ENCODE results near the gene BMPR1A.

BMPR1A gene

GRCh38 chr10:86958116-86958900, 201.9 kb downstream of the BMPR1A start, which contains the start of gene SNCG:
Gene SNCG, plus strand, starts transcription at chr10:86958599. Its CDS starts 99 bp downstream, at chr10:86958698.
- H3K27me3 ChIP-seq (ENCODE audit: insufficient read depth, poor library complexity, severe bottlenecking) = no peaks in the 10 kb centered on the region
- TF ChIP-seq, protein P1, sequence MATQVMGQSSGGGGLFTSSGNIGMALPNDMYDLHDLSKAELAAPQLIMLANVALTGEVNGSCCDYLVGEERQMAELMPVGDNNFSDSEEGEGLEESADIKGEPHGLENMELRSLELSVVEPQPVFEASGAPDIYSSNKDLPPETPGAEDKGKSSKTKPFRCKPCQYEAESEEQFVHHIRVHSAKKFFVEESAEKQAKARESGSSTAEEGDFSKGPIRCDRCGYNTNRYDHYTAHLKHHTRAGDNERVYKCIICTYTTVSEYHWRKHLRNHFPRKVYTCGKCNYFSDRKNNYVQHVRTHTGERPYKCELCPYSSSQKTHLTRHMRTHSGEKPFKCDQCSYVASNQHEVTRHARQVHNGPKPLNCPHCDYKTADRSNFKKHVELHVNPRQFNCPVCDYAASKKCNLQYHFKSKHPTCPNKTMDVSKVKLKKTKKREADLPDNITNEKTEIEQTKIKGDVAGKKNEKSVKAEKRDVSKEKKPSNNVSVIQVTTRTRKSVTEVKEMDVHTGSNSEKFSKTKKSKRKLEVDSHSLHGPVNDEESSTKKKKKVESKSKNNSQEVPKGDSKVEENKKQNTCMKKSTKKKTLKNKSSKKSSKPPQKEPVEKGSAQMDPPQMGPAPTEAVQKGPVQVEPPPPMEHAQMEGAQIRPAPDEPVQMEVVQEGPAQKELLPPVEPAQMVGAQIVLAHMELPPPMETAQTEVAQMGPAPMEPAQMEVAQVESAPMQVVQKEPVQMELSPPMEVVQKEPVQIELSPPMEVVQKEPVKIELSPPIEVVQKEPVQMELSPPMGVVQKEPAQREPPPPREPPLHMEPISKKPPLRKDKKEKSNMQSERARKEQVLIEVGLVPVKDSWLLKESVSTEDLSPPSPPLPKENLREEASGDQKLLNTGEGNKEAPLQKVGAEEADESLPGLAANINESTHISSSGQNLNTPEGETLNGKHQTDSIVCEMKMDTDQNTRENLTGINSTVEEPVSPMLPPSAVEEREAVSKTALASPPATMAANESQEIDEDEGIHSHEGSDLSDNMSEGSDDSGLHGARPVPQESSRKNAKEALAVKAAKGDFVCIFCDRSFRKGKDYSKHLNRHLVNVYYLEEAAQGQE (IDR thresholded peaks at IDR 0.05; ENCODE audit: insufficient replicate concordance, low read depth) = no peak
- TF ChIP-seq, protein P2, sequence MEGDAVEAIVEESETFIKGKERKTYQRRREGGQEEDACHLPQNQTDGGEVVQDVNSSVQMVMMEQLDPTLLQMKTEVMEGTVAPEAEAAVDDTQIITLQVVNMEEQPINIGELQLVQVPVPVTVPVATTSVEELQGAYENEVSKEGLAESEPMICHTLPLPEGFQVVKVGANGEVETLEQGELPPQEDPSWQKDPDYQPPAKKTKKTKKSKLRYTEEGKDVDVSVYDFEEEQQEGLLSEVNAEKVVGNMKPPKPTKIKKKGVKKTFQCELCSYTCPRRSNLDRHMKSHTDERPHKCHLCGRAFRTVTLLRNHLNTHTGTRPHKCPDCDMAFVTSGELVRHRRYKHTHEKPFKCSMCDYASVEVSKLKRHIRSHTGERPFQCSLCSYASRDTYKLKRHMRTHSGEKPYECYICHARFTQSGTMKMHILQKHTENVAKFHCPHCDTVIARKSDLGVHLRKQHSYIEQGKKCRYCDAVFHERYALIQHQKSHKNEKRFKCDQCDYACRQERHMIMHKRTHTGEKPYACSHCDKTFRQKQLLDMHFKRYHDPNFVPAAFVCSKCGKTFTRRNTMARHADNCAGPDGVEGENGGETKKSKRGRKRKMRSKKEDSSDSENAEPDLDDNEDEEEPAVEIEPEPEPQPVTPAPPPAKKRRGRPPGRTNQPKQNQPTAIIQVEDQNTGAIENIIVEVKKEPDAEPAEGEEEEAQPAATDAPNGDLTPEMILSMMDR (IDR thresholded peaks at IDR 0.05; ENCODE audit: insufficient read depth, low read length) = no peak
- TF ChIP-seq SPI1 (IDR thresholded peaks at IDR 0.05; ENCODE audit: borderline replicate concordance, low read depth) = no peak
- TF ChIP-seq GABPA (IDR thresholded peaks at IDR 0.05; ENCODE audit: low read depth) = no peak
- TF ChIP-seq POLR2AphosphoS5 (IDR thresholded peaks at IDR 0.05; ENCODE audit: low read depth) = no peak
- H3K27ac ChIP-seq (replicated peaks) = no peak within 1 kb of the TSS
- no peak for DNase-seq (ENCODE audit: low read depth in 1 of 2, low spot score in 1 of 2)
- no peak within 1 kb of the TSS for H3K4me3 ChIP-seq (replicated peaks; ENCODE audit: insufficient read depth, low read length)

- Histone ChIP-seq H3K4me3 (replicated peaks; ENCODE audit: insufficient read depth, low read length) (no peak overlapping the region), H3K27ac (replicated peaks) (no peak overlapping the region), H3K27me3 (ENCODE audit: insufficient read depth, poor library complexity, severe bottlenecking) (no peaks in the 10 kb centered on the region)
- no peak for DNase-seq (ENCODE audit: low read depth in 1 of 2, low spot score in 1 of 2)
- TF ChIP-seq GABPA (IDR thresholded peaks at IDR 0.05; ENCODE audit: low read depth) = no peak
- TF ChIP-seq, protein P2 (IDR thresholded peaks at IDR 0.05; ENCODE audit: insufficient read depth, low read length) = no peak
Measured at GRCh38 chr10:86958901-86959736, 202.7 kb downstream of the BMPR1A start.

DNA sequence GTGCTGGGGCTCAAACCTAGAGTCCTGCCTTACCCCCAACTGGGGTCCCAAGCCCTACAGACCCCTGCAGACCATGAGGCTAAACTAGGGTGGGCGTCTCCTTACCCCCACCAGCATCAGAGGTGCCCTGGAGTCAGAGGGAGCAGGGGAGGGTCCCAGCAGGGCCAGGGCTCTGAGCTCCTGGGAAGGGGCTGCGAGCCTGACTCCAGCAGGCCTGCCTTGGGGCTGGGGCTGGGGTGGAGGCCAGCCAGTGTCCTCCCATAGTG, 203.3 kb downstream of the BMPR1A start:
- no peak for TF ChIP-seq SPI1 (IDR thresholded peaks at IDR 0.05; ENCODE audit: borderline replicate concordance, low read depth)
- no peak for TF ChIP-seq POLR2AphosphoS5 (IDR thresholded peaks at IDR 0.05; ENCODE audit: low read depth)
- TF ChIP-seq, protein P1 (IDR thresholded peaks at IDR 0.05; ENCODE audit: insufficient replicate concordance, low read depth) = no peak
- no peak for TF ChIP-seq GABPA (IDR thresholded peaks at IDR 0.05; ENCODE audit: low read depth)
- TF ChIP-seq, protein P2 (IDR thresholded peaks at IDR 0.05; ENCODE audit: insufficient read depth, low read length) = no peak
- Histone ChIP-seq H3K4me3 (replicated peaks; ENCODE audit: insufficient read depth, low read length) (no peak overlapping the region), H3K27me3 (ENCODE audit: insufficient read depth, poor library complexity, severe bottlenecking) (no peaks in the 10 kb centered on the region), H3K27ac (replicated peaks) (no peak overlapping the region)
- DNase-seq (ENCODE audit: low read depth in 1 of 2, low spot score in 1 of 2) = no peak
